PC-9 (cell line): ENCODE data around the gene LRMDA.

Source experiments
- CTCF ChIP-seq: fragments of 200-600 bp; sonication (generic); conservative IDR thresholded peaks from 2 replicates; pipeline ENCODE4 v1.6.1; 2017; ENCODE audit warnings: mixed run types, antibody characterized with exemption, mild to moderate bottlenecking, moderate library complexity
- EZH2 ChIP-seq: fragments of 200-600 bp; sonication (generic); IDR thresholded peaks from 2 replicates; pipeline ENCODE4 v1.8.0; 2017; ENCODE audit warnings: antibody characterized with exemption, low read depth

GRCh38 chr10:75645704-75646103 lies 214.3 kb downstream of the LRMDA start:
- TF ChIP-seq CTCF: no peak
- TF ChIP-seq EZH2: no peak
